Endodermal cell (in vitro differentiated cells): ENCODE measurements around the gene VSNL1. TPM values are rescaled to one million over a fixed set of nuclear protein-coding genes. Genes with fewer than 3 reads are reported as not detected.

ENCODE experiments used
- DNase-seq: peaks from one replicate; pipeline ENCODE4 v3.0.0-alpha.2; 2017
- H3K27ac ChIP-seq: 2 replicates; pipeline ENCODE4 v1.5.1; 2013; ENCODE audit warnings: mild to moderate bottlenecking, low read depth, low read length, moderate library complexity
- H3K27me3 ChIP-seq: 2 replicates; pipeline ENCODE4 v1.6.1; 2013; ENCODE audit warnings: mild to moderate bottlenecking, low read length, moderate library complexity; ENCODE audit not compliant: insufficient read depth, control insufficient read depth, poor library complexity, severe bottlenecking
- H3K36me3 ChIP-seq: 2 replicates; pipeline ENCODE4 v1.7.0; 2013; ENCODE audit warnings: mild to moderate bottlenecking, low read length, moderate library complexity; ENCODE audit not compliant: control insufficient read depth, insufficient read depth
- H3K4me1 ChIP-seq: one replicate; pipeline ENCODE4 v1.7.0; 2013; ENCODE audit warnings: low read length; ENCODE audit not compliant: control insufficient read depth, insufficient read depth
- H3K4me3 ChIP-seq: 2 replicates; pipeline ENCODE4 v1.5.1; 2013; ENCODE audit warnings: mild to moderate bottlenecking, low read length, moderate library complexity
- H3K9ac ChIP-seq: 2 replicates; pipeline ENCODE4 v1.6.1; 2013; ENCODE audit warnings: mild to moderate bottlenecking, low read length, moderate library complexity; ENCODE audit not compliant: poor library complexity, severe bottlenecking; ENCODE audit errors: extremely low read depth
- H3K9me3 ChIP-seq: 2 replicates; pipeline ENCODE4 v1.6.1; 2013; ENCODE audit warnings: mild to moderate bottlenecking, low read length, moderate library complexity; ENCODE audit not compliant: control insufficient read depth
- H3K27ac Mint-ChIP-seq: 2 replicates; pipeline ENCODE4 v1.8.0; 2020; ENCODE audit warnings: mixed read lengths
- H3K27me3 Mint-ChIP-seq: 2 replicates; pipeline ENCODE4 v1.8.0; 2021; ENCODE audit warnings: mild to moderate bottlenecking, mixed read lengths; ENCODE audit not compliant: insufficient read depth
- H3K36me3 Mint-ChIP-seq: 2 replicates; pipeline ENCODE4 v1.8.0; 2020; ENCODE audit warnings: low read depth, mixed read lengths
- H3K4me1 Mint-ChIP-seq: 2 replicates; pipeline ENCODE4 v1.8.0; 2020; ENCODE audit warnings: mixed read lengths
- H3K4me3 Mint-ChIP-seq: 2 replicates; pipeline ENCODE4 v1.8.0; 2020; ENCODE audit warnings: mild to moderate bottlenecking, moderate library complexity, mixed read lengths
- H3K9me3 Mint-ChIP-seq: 2 replicates; pipeline ENCODE4 v1.8.0; 2020; ENCODE audit warnings: mild to moderate bottlenecking, mixed read lengths
- WGBS, 2 experiments: methylation state at CpG; one replicate each; pipeline versions ENCODE4 v1.1.5 to v1.1.7; 2013; ENCODE audit warnings: missing lambda C conversion rate in 2 of 2, mixed read lengths in 1 of 2; ENCODE audit not compliant: insufficient coverage in 1 of 2, insufficient read length in 1 of 2; 5-methylcytosine and 5-hydroxymethylcytosine counted together
- total RNA-seq, 2 donors: library from RNA; stranded (reverse); fragmentation: NEBNext Ultra II Directional in 1 of 2; extraction: Animal tissue kit (Norgen Biotek cat#: 25700) in 1 of 2; gene quantifications; 2 replicates in 1 of 2; 3 replicates in 1 of 2; pipeline ENCODE4 v1.2.1, GENCODE V29; 2021
- TF ChIP-seq, protein P1 (sequence below): fragments of 200-600 bp; sonication (generic); conservative IDR thresholded peaks from 2 replicates; pipeline ENCODE4 v1.5.0; 2021; ENCODE audit warnings: antibody characterized with exemption, mild to moderate bottlenecking

The VSNL1 gene
- total RNA-seq, 2 donors from 2014 or later = 1.4 to 3.3 TPM

DNA sequence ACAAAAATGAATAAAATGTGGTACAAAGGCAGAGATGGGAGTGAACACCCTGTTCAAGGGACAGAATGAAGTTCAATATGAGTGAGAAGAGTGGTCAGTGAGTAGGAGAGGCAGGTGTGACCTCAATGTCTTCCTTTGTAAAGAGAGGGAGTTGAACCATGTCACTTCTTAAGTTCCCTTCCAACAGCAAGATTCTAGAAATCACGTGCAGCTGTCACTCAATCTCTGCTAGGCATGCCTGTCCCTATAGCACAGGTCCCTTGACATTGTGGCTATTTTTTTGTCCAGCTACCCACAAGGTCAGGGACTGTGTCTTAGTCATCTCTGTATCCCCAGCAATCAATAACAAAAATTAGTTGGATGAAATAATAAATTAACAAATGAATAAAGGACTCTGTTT, 66.9 kb downstream of the VSNL1 start:
- no peaks in the 10 kb centered on the region for H3K9me3 ChIP-seq
- Mint-ChIP-seq H3K27me3 (no peaks in the 10 kb centered on the region), H3K27ac (no peak overlapping the region), H3K4me1 (peaks cover 6% of the 10 kb centered on the region), H3K36me3 (no peaks in the 10 kb centered on the region), H3K4me3 (no peak overlapping the region), H3K9me3 (no peaks in the 10 kb centered on the region)
- H3K9ac ChIP-seq = no peak overlapping the region
- 97 to 100% methylated on average over 1 of the region's 1 CpG for WGBS, 2 experiments
- no peak overlapping the region for H3K27ac ChIP-seq
- peak; percentile 11 for DNase-seq
- peaks cover 3% of the 10 kb centered on the region for H3K4me1 ChIP-seq
- H3K27me3 ChIP-seq = no peaks in the 10 kb centered on the region
- no peaks in the 10 kb centered on the region for H3K36me3 ChIP-seq
- H3K4me3 ChIP-seq = no peak overlapping the region
- TF ChIP-seq, protein P1, sequence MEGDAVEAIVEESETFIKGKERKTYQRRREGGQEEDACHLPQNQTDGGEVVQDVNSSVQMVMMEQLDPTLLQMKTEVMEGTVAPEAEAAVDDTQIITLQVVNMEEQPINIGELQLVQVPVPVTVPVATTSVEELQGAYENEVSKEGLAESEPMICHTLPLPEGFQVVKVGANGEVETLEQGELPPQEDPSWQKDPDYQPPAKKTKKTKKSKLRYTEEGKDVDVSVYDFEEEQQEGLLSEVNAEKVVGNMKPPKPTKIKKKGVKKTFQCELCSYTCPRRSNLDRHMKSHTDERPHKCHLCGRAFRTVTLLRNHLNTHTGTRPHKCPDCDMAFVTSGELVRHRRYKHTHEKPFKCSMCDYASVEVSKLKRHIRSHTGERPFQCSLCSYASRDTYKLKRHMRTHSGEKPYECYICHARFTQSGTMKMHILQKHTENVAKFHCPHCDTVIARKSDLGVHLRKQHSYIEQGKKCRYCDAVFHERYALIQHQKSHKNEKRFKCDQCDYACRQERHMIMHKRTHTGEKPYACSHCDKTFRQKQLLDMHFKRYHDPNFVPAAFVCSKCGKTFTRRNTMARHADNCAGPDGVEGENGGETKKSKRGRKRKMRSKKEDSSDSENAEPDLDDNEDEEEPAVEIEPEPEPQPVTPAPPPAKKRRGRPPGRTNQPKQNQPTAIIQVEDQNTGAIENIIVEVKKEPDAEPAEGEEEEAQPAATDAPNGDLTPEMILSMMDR = no peak

DNA sequence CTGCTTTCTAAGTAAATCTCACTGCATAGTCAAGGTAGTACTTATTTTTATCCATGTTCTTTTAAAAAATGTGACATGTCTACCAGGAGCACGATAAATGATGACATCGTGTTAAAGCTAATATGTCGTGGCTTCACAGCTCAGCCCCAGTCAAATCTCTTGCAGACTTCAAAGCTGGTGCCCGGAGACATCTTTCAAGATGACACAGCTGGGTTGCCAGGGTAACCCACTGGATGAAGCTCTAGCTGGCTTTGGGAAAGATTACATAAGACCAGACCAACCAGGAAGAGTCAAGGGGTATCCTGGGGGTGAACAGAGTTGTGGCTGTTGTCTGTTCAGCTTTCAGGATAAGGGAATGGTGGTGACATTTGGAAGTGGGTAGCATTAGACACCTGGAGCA, 67.8 kb downstream of the VSNL1 start:
- DNase-seq = peak; percentile 27
- H3K4me1 Mint-ChIP-seq = peaks cover 6% of the 10 kb centered on the region
- no peaks in the 10 kb centered on the region for H3K27me3 ChIP-seq
- 78 to 92% methylated on average over 4 of the region's 4 CpGs for WGBS, 2 experiments
- H3K36me3 Mint-ChIP-seq = no peaks in the 10 kb centered on the region
- no peak overlapping the region for H3K9ac ChIP-seq
- no peak overlapping the region for H3K4me3 Mint-ChIP-seq
- no peak overlapping the region for H3K4me3 ChIP-seq
- TF ChIP-seq, protein P1 = no peak
- no peaks in the 10 kb centered on the region for H3K27me3 Mint-ChIP-seq
- no peaks in the 10 kb centered on the region for H3K36me3 ChIP-seq
- H3K27ac Mint-ChIP-seq = no peak overlapping the region
- H3K27ac ChIP-seq = no peak overlapping the region
- H3K9me3 ChIP-seq = no peaks in the 10 kb centered on the region
- H3K4me1 ChIP-seq = peaks cover 3% of the 10 kb centered on the region
- no peaks in the 10 kb centered on the region for H3K9me3 Mint-ChIP-seq

DNA sequence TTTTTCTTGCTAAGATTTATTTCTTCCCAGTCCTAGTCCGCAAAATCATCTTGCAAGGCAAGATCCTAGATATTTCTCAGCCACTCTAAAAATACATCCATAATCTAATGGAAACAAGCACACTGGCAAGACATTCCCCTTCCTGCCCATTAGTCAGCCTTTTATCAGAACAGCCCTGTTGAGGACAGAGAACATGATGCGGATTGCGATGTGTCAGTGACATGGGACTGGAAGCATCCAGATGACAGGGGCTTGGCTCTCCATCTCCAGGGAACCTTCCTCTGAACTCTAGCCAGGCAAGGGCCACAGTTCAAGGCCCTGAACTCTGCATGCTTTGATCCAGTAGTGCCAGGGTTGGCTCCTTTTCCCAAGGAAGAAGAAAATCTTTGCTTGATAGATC, 70.0 kb downstream of the VSNL1 start:
- Histone ChIP-seq H3K36me3 (no peaks in the 10 kb centered on the region), H3K9ac (no peak overlapping the region), H3K4me1 (peaks cover 3% of the 10 kb centered on the region), H3K27ac (no peak overlapping the region), H3K4me3 (no peak overlapping the region), H3K9me3 (no peaks in the 10 kb centered on the region), H3K27me3 (no peaks in the 10 kb centered on the region)
- Mint-ChIP-seq H3K36me3 (no peaks in the 10 kb centered on the region), H3K4me1 (peaks cover 6% of the 10 kb centered on the region), H3K27me3 (no peaks in the 10 kb centered on the region), H3K9me3 (no peaks in the 10 kb centered on the region), H3K4me3 (no peak overlapping the region), H3K27ac (no peak overlapping the region)
- DNase-seq = peak; percentile 30
- TF ChIP-seq, protein P1 = no peak
- 92 to 100% methylated on average over 3 of the region's 3 CpGs for WGBS, 2 experiments
